WI38 (cell line): ENCODE measurements around the gene ANKRD31.
"Not testable (repeated sequence)": the region's sequence is repeated elsewhere in the genome, so short reads cannot be mapped to it uniquely, and the experiment has no call there.

Experiments
- H3K4me3 ChIP-seq: 2 replicates; pipeline ENCODE4 v1.5.1; 2011; ENCODE audit warnings: low read depth, mild to moderate bottlenecking, control low read depth, low read length
- CTCF ChIP-seq: IDR thresholded peaks from 2 replicates; pipeline ENCODE4 v1.5.1; 2012; ENCODE audit warnings: low read depth, mild to moderate bottlenecking, control low read depth, low read length

ANKRD31 gene

DNA sequence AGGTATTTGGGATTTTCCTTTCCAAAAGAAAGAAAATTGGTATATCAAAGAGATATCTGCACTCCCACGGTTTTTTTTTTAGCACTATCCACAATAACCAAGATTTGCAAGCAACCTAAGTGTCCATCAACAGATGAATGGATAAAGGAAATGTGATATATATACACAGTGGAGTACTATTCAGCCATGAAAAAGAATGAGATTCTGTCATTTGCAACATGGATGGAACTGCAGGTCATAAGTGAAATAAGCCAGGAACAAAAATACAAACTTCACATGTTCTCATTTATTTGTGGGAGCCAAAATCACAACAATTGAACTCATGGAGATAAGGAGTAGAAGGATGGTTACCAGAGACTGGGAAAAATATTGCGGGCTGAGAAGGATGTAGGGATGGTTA lies 9.8 kb downstream of the ANKRD31 start:
- H3K4me3 ChIP-seq, result no peak overlapping the region
- TF ChIP-seq CTCF, result no peak

- no peak overlapping the region for H3K4me3 ChIP-seq
- no peak for TF ChIP-seq CTCF
These were observed 11.2 kb downstream of the ANKRD31 start for GRCh38 chr5:75225506-75225905.

GRCh38 chr5:75220787-75221186 lies 15.9 kb downstream of the ANKRD31 start:
- not testable (repeated sequence) for H3K4me3 ChIP-seq

GRCh38 chr5:75214928-75215327 lies 21.8 kb downstream of the ANKRD31 start:
- no peak overlapping the region for H3K4me3 ChIP-seq
- TF ChIP-seq CTCF, result no peak

- H3K4me3 ChIP-seq, result no peak overlapping the region
- TF ChIP-seq CTCF, result no peak
These were observed 22.3 kb downstream of the ANKRD31 start for GRCh38 chr5:75214409-75214808.

GRCh38 chr5:75203604-75204003 lies 33.1 kb downstream of the ANKRD31 start:
- H3K4me3 ChIP-seq, result no peak overlapping the region
- TF ChIP-seq CTCF, result no peak

GRCh38 chr5:75202935-75203334 lies 33.7 kb downstream of the ANKRD31 start:
- no peak for TF ChIP-seq CTCF
- no peak overlapping the region for H3K4me3 ChIP-seq

- no peak for TF ChIP-seq CTCF
- no peak overlapping the region for H3K4me3 ChIP-seq
These were observed 35.9 kb downstream of the ANKRD31 start for GRCh38 chr5:75200776-75201175.
